Liver (tissue), 3 donors: ENCODE data around the gene CMIP.

Experiments used
- FOXA1 ChIP-seq: IDR thresholded peaks from 2 replicates; pipeline ENCODE4 v1.6.1; 2016; ENCODE audit warnings: antibody characterized with exemption
- JUND ChIP-seq, 2 donors: IDR thresholded peaks; 2 replicates each; pipeline ENCODE4 v1.6.1; 2016; ENCODE audit warnings: antibody characterized with exemption in 2 of 2
- NR2F2 ChIP-seq: IDR thresholded peaks from 2 replicates; pipeline ENCODE4 v1.6.1; 2016; ENCODE audit warnings: antibody characterized with exemption
- SP1 ChIP-seq: IDR thresholded peaks from 2 replicates; pipeline ENCODE4 v1.6.1; 2018; ENCODE audit warnings: antibody characterized with exemption, mild to moderate bottlenecking
- TAF1 ChIP-seq: conservative IDR thresholded peaks from 2 replicates; pipeline ENCODE4 v1.6.1; 2016; ENCODE audit warnings: antibody characterized with exemption, mild to moderate bottlenecking
- TF ChIP-seq, protein P1 (sequence below): fragments of 150-350 bp; IDR thresholded peaks from 2 replicates; pipeline ENCODE4 v1.5.1; 2017; ENCODE audit warnings: improper control_type of control experiment, low read depth, low read length; ENCODE audit not compliant: missing input control
- TF ChIP-seq, protein P2 (sequence below): IDR thresholded peaks from 2 replicates; pipeline ENCODE4 v1.6.1; 2016; ENCODE audit warnings: antibody characterized with exemption
- donor health status: healthy.
- donor health status: healthy.

DNA sequence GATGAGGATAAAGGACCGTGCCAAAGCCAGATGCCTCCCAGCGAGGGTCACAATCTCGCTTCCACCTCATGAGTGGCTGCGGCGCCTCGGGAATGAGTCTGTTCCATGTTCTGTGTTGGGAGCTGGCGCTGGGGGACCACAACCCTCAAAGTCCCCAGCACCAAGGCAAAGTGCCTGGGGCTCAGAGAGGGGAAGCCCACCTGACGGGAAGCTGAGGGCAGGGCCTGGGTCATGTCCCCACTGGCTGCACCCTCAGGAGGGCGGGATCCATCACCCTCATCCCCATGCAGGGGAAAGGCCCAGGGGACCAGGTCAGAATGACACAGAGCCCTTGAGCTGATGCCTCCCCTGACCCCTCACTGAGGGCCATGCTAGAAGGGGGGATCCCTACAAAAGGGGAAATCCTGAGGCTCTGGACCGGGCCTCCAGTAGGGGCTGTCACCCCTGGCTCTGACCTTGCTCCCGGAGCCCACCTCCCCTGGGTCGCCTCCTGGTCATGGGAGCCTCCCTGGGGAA is 183.2 kb downstream of the CMIP start:
- TF ChIP-seq, protein P1, sequence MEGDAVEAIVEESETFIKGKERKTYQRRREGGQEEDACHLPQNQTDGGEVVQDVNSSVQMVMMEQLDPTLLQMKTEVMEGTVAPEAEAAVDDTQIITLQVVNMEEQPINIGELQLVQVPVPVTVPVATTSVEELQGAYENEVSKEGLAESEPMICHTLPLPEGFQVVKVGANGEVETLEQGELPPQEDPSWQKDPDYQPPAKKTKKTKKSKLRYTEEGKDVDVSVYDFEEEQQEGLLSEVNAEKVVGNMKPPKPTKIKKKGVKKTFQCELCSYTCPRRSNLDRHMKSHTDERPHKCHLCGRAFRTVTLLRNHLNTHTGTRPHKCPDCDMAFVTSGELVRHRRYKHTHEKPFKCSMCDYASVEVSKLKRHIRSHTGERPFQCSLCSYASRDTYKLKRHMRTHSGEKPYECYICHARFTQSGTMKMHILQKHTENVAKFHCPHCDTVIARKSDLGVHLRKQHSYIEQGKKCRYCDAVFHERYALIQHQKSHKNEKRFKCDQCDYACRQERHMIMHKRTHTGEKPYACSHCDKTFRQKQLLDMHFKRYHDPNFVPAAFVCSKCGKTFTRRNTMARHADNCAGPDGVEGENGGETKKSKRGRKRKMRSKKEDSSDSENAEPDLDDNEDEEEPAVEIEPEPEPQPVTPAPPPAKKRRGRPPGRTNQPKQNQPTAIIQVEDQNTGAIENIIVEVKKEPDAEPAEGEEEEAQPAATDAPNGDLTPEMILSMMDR, result no peak
- no peak for TF ChIP-seq NR2F2
- TF ChIP-seq FOXA1, result no peak
- no peak for TF ChIP-seq JUND (IDR thresholded peaks at IDR 0.05)
- no peak for TF ChIP-seq TAF1
- TF ChIP-seq, protein P2, sequence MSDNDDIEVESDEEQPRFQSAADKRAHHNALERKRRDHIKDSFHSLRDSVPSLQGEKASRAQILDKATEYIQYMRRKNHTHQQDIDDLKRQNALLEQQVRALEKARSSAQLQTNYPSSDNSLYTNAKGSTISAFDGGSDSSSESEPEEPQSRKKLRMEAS, result no peak
- TF ChIP-seq SP1, result no peak
